PC-3 (cell line): Measurements from ENCODE around the gene IDS. TPM values are rescaled to one million over a fixed set of nuclear protein-coding genes. Genes with fewer than 3 reads are reported as not detected.

ENCODE experiments used
- ATAC-seq: fragments of 200-7000 bp; cut with Tn5 transposase; 2 replicates; pipeline ENCODE4 v1.9.1; 2020; ENCODE audit warnings: mild to moderate bottlenecking, moderate library complexity
- BruUV-seq: library from RNA; stranded (reverse); fragments of 400-500 nt; replicated peaks from 2 replicates; lab custom pipeline; 2021; lab: Mats Ljungman, UMichigan
- CTCF ChIA-PET: fragments of 300-600 bp; sonication (Branson Sonifier 250); formaldehyde crosslinking; loops from one replicate; lab custom pipeline; 2022; ENCODE audit warnings: antibody characterized with exemption; lab: Charles Lee
- POLR2A ChIA-PET: fragments of 300-600 bp; sonication (Branson Sonifier 250); formaldehyde crosslinking; loops from one replicate; lab custom pipeline; 2022; ENCODE audit warnings: antibody characterized with exemption; ENCODE audit not compliant: unreplicated experiment; lab: Charles Lee
- DNase-seq: peaks from one replicate; pipeline ENCODE4 v3.0.0-alpha.2; 2015
- H2AFZ ChIP-seq: fragments of 300-600 bp; sonication (generic); 2 replicates; pipeline ENCODE4 v1.6.0; 2016; ENCODE audit warnings: antibody characterized with exemption, low read length
- H3F3A ChIP-seq: fragments of 300-600 bp; sonication (generic); one replicate; pipeline ENCODE4 v1.6.0; 2017; ENCODE audit warnings: antibody characterized with exemption, low read length, control low read depth, mild to moderate bottlenecking; ENCODE audit not compliant: unreplicated experiment
- H3K27ac ChIP-seq: fragments of 300-600 bp; sonication (generic); 2 replicates; pipeline ENCODE4 v1.5.1; 2016; ENCODE audit warnings: mild to moderate bottlenecking, low read length
- H3K27me3 ChIP-seq: fragments of 300-600 bp; sonication (generic); 2 replicates; pipeline ENCODE4 v1.6.1; 2016; ENCODE audit warnings: low read length, mixed read lengths
- H3K36me3 ChIP-seq: fragments of 300-600 bp; sonication (generic); 2 replicates; pipeline ENCODE4 v1.6.1; 2016; ENCODE audit warnings: low read depth, mixed run types, low read length, mixed read lengths
- H3K4me1 ChIP-seq: fragments of 300-600 bp; sonication (generic); 2 replicates; pipeline ENCODE4 v1.5.1; 2016; ENCODE audit warnings: low read length; ENCODE audit not compliant: insufficient read depth
- H3K4me2 ChIP-seq: fragments of 300-600 bp; sonication (generic); 2 replicates; pipeline ENCODE4 v1.6.0; 2016; ENCODE audit warnings: low read length
- H3K4me3 ChIP-seq: fragments of 300-600 bp; sonication (generic); 2 replicates; pipeline ENCODE4 v1.5.1; 2016; ENCODE audit warnings: mild to moderate bottlenecking, low read length, mixed read lengths
- H3K79me2 ChIP-seq: fragments of 300-600 bp; sonication (generic); 2 replicates; pipeline ENCODE4 v1.6.1; 2017; ENCODE audit warnings: low read length, mixed read lengths
- H3K9ac ChIP-seq: fragments of 300-600 bp; sonication (generic); 2 replicates; pipeline ENCODE4 v1.6.0; 2016; ENCODE audit warnings: mild to moderate bottlenecking, low read length
- H3K9me2 ChIP-seq: fragments of 300-600 bp; sonication (generic); replicated peaks from 2 replicates; pipeline ENCODE4 v1.6.1; 2016; ENCODE audit warnings: mixed run types, low read length, mixed read lengths
- H3K9me3 ChIP-seq: fragments of 300-600 bp; sonication (generic); 2 replicates; pipeline ENCODE4 v1.6.1; 2016; ENCODE audit warnings: low read length, mixed read lengths
- H4K20me1 ChIP-seq: fragments of 300-600 bp; sonication (generic); 2 replicates; pipeline ENCODE4 v1.6.1; 2016; ENCODE audit warnings: low read length, mixed read lengths
- EZH2 ChIP-seq: fragments of 300-600 bp; sonication (generic); IDR thresholded peaks from one replicate; pipeline ENCODE4 v1.6.1; 2017; ENCODE audit warnings: antibody characterized with exemption, mild to moderate bottlenecking, low read length; ENCODE audit not compliant: unreplicated experiment
- EZH2phosphoT487 ChIP-seq: fragments of 300-600 bp; sonication (generic); IDR thresholded peaks from 2 replicates; pipeline ENCODE4 v1.6.1; 2018; ENCODE audit warnings: mild to moderate bottlenecking, antibody characterized with exemption, low read length, borderline replicate concordance
- intact Hi-C: fragments of 100-400 bp; cut with micrococcal nuclease; formaldehyde crosslinking; loops from 2 replicates; pipeline ENCODE4 v1.9.0; 2023
- total RNA-seq: library from RNA; depleted of rRNA; stranded (reverse); fragments of >200 nt; gene quantifications from 2 replicates; pipeline ENCODE4 v1.2.3, GENCODE V29; 2014
- TF ChIP-seq, protein P1 (sequence below): fragments of 300-600 bp; sonication (generic); conservative IDR thresholded peaks from 2 replicates; pipeline ENCODE4 v1.5.1; 2017; ENCODE audit warnings: antibody characterized with exemption, low read depth, mild to moderate bottlenecking, low read length

IDS gene
- total RNA-seq, 1 experiment from 2014 or later: 72.9 TPM

DNA sequence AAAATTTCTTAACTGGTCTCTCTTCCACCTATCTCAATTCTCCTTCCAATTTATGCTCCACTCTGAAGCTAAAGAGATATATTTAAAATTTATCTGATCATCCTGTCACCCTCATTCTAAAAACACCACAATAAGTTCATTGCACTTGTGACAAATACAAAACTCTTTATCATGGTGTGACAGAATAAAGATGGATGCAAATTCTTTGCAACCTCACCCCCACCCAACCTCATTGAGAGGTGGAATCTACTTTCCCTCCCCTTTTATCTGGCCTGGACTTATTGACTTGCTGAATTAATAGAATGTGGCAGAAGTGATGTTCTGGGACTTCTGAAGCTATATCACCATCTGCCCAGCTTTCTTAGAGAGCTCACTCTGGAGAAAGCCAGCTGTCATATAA lies 46.5 kb downstream of the IDS start:
- Histone ChIP-seq H3K27me3 (no peaks in the 10 kb centered on the region), H3K36me3 (no peaks in the 10 kb centered on the region), H3K9me2 (no peaks in the 10 kb centered on the region), H3K9ac (no peak overlapping the region), H3K79me2 (no peaks in the 10 kb centered on the region), H3F3A (no peaks in the 10 kb centered on the region), H3K9me3 (no peaks in the 10 kb centered on the region), H3K4me2 (no peak overlapping the region), H2AFZ (no peak overlapping the region), H3K4me3 (no peak overlapping the region), H3K27ac (no peak overlapping the region), H3K4me1 (no peaks in the 10 kb centered on the region), H4K20me1 (no peaks in the 10 kb centered on the region)
- no peak for DNase-seq
- no TSS peak for BruUV-seq
- TF ChIP-seq EZH2: no peak
- TF ChIP-seq, protein P1, sequence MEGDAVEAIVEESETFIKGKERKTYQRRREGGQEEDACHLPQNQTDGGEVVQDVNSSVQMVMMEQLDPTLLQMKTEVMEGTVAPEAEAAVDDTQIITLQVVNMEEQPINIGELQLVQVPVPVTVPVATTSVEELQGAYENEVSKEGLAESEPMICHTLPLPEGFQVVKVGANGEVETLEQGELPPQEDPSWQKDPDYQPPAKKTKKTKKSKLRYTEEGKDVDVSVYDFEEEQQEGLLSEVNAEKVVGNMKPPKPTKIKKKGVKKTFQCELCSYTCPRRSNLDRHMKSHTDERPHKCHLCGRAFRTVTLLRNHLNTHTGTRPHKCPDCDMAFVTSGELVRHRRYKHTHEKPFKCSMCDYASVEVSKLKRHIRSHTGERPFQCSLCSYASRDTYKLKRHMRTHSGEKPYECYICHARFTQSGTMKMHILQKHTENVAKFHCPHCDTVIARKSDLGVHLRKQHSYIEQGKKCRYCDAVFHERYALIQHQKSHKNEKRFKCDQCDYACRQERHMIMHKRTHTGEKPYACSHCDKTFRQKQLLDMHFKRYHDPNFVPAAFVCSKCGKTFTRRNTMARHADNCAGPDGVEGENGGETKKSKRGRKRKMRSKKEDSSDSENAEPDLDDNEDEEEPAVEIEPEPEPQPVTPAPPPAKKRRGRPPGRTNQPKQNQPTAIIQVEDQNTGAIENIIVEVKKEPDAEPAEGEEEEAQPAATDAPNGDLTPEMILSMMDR: no peak
- no peak for TF ChIP-seq EZH2phosphoT487
- no peak for ATAC-seq
- CTCF ChIA-PET: no interaction called here
- POLR2A ChIA-PET: no interaction called here
- intact Hi-C loops: no loop called here

DNA sequence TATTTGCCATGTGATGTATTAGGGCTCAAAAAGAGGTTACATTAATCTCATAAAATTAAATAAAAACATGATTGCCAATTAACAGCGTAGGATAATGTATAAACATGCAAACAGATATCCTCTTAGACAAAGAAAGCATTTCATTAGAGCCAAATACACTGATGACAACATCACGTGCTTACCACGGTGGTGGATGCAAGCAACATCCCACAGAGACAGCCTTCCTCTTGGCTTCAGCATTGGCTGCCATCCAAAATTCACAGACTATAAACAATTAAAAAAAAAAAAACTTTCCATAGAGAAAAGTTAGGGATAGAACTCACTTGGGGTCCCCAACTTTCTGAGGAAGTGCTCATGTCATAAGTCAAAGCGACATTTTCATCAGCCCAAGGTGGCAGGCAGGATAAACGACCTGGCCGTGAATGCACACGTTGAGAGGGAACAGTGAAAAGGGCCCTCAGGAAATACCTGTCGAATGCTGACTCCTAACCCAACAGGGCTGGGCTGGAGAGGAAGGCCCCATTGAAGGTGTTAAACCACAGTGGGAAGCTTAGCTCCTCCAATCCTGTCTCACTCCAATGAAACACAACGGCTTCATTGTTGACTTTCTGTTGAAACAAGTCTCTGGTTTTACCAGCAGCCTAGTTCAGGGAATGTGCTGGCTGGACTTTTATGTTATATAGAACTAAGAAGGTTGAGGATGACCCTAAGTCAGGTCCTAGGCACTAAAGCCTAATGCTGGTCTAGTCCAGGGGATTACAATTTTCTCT lies 48.4 kb downstream of the IDS start:
- ATAC-seq: no peak
- 0 out of 2 replicates have a peak, but pooled peaks cover 3% of the 10 kb centered on the region for H3K4me1 ChIP-seq
- no peak overlapping the region for H3K4me3 ChIP-seq
- no peak for DNase-seq
- no peaks in the 10 kb centered on the region for H4K20me1 ChIP-seq
- H3K27ac ChIP-seq: no peak overlapping the region
- H2AFZ ChIP-seq: no peak overlapping the region
- H3K9me3 ChIP-seq: no peaks in the 10 kb centered on the region
- H3K79me2 ChIP-seq: no peaks in the 10 kb centered on the region
- POLR2A ChIA-PET: no interaction called here
- intact Hi-C loops: no loop called here
- H3K27me3 ChIP-seq: no peaks in the 10 kb centered on the region
- TF ChIP-seq, protein P1: no peak
- TF ChIP-seq EZH2phosphoT487: no peak
- CTCF ChIA-PET: no interaction called here
- H3K9ac ChIP-seq: no peak overlapping the region
- no peaks in the 10 kb centered on the region for H3K36me3 ChIP-seq
- H3K9me2 ChIP-seq: no peaks in the 10 kb centered on the region
- H3K4me2 ChIP-seq: no peak overlapping the region
- H3F3A ChIP-seq: no peaks in the 10 kb centered on the region
- no TSS peak for BruUV-seq

DNA sequence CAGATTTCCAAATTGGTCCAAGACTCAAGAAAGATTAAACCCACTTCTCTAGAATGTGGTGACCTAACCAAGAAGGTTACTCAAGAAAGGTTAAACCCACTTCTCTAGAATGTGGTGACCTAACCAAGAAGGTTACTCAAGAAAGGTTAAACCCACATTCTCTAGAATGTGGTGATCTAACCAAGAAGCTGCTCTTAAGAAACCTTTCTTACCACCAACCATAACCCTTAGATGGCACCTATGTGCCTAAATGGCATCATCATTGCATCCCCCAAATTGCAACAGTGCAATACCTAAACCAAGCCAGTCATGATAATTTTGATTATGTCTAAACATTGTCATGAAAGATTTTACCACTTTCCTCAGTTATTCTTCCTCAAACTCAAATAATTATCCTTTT lies 49.2 kb downstream of the IDS start:
- H3K4me3 ChIP-seq: no peak overlapping the region
- H3K79me2 ChIP-seq: no peaks in the 10 kb centered on the region
- H3K9me2 ChIP-seq: no peaks in the 10 kb centered on the region
- H3K9me3 ChIP-seq: no peaks in the 10 kb centered on the region
- DNase-seq (no peak), ATAC-seq (no peak)
- BruUV-seq: no TSS peak
- CTCF ChIA-PET: no interaction called here
- intact Hi-C loops: no loop called here
- 0 out of 2 replicates have a peak, but pooled peaks cover 3% of the 10 kb centered on the region for H3K4me1 ChIP-seq
- TF ChIP-seq EZH2 (no peak), EZH2phosphoT487 (no peak)
- TF ChIP-seq, protein P1: no peak
- H3K27ac ChIP-seq: no peak overlapping the region
- no peaks in the 10 kb centered on the region for H4K20me1 ChIP-seq
- H3F3A ChIP-seq: no peaks in the 10 kb centered on the region
- H3K36me3 ChIP-seq: no peaks in the 10 kb centered on the region
- H2AFZ ChIP-seq: no peak overlapping the region
- H3K4me2 ChIP-seq: no peak overlapping the region
- H3K9ac ChIP-seq: no peak overlapping the region
- no peaks in the 10 kb centered on the region for H3K27me3 ChIP-seq
- POLR2A ChIA-PET: no interaction called here
